Small intestine (tissue), 7 donors: ENCODE data around the gene APOA4. TPM values are rescaled to one million over a fixed set of nuclear protein-coding genes. Genes with fewer than 3 reads are reported as not detected.
A peak's percentile ranks its signal among the peaks of the same experiment; 100 is the strongest.

Experiments
- DNase-seq, 2 donors: peaks; one replicate each; pipeline versions ENCODE4 v3.0.0 to v3.0.0-alpha.2; 2013
- FAIRE-seq: peaks from 2 replicates; lab custom pipeline; 2012; peaks lifted over from hg19 to GRCh38; lab: Jason Lieb, UNC
- H3K27ac ChIP-seq, 3 donors: one replicate each; pipeline ENCODE4 v1.5.1; 2013; ENCODE audit warnings: low read length in 2 of 3, mild to moderate bottlenecking in 2 of 3, control low read depth in 1 of 3, inconsistent platforms in 1 of 3, low read depth in 1 of 3, moderate library complexity in 1 of 3
- H3K27me3 ChIP-seq, 3 donors: one replicate each; pipeline ENCODE4 v1.6.1; 2013; ENCODE audit warnings: low read length in 3 of 3, inconsistent platforms in 1 of 3; ENCODE audit not compliant: control insufficient read depth in 3 of 3, insufficient read depth in 3 of 3
- H3K36me3 ChIP-seq, 3 donors: one replicate each; pipeline ENCODE4 v1.6.1; 2013; ENCODE audit warnings: low read length in 3 of 3, inconsistent platforms in 1 of 3, low read depth in 1 of 3, mild to moderate bottlenecking in 1 of 3, moderate library complexity in 1 of 3; ENCODE audit not compliant: control insufficient read depth in 3 of 3, insufficient read depth in 2 of 3
- H3K4me1 ChIP-seq, 3 donors: one replicate each; pipeline ENCODE4 v1.6.1; 2013; ENCODE audit warnings: low read length in 2 of 3, inconsistent platforms in 1 of 3, low read depth in 1 of 3, mild to moderate bottlenecking in 1 of 3, moderate library complexity in 1 of 3; ENCODE audit not compliant: control insufficient read depth in 3 of 3, insufficient read depth in 2 of 3
- H3K4me3 ChIP-seq, 3 donors: one replicate each; pipeline ENCODE4 v1.5.1; 2013; ENCODE audit warnings: low read length in 3 of 3, control low read depth in 1 of 3, inconsistent platforms in 1 of 3, low read depth in 1 of 3, mild to moderate bottlenecking in 1 of 3, moderate library complexity in 1 of 3
- H3K9me3 ChIP-seq, 2 donors: one replicate each; pipeline ENCODE4 v1.6.1; 2013; ENCODE audit warnings: low read depth in 1 of 2, low read length in 1 of 2; ENCODE audit not compliant: control insufficient read depth in 2 of 2, insufficient read depth in 1 of 2
- WGBS, 3 donors: extraction: QIAGEN DNeasy Blood & Tissue Kit; methylation state at CpG; one replicate each; pipeline ENCODE4 v1.1.7; 2013; 5-methylcytosine and 5-hydroxymethylcytosine counted together
- polyA plus RNA-seq, 4 donors: library from polyadenylated mRNA; stranded (reverse) in 3 of 4; unstranded in 1 of 4; fragments of 200-250 nt in 3 of 4; fragments of 120-200 nt in 1 of 4; gene quantifications; one replicate each; pipeline versions ENCODE4 v1.2.1 to v1.2.3, GENCODE V29; 2013
- donor health status: healthy with polysubstance abuse.
- donor health status: control.
- donor health status: control.
- donor health status: Bipolar disorder and iron deficiency.
- donor health status: healthy.

APOA4 gene
- polyA plus RNA-seq, 4 donors = 338 to 9,049 (median 4,672) TPM

DNA sequence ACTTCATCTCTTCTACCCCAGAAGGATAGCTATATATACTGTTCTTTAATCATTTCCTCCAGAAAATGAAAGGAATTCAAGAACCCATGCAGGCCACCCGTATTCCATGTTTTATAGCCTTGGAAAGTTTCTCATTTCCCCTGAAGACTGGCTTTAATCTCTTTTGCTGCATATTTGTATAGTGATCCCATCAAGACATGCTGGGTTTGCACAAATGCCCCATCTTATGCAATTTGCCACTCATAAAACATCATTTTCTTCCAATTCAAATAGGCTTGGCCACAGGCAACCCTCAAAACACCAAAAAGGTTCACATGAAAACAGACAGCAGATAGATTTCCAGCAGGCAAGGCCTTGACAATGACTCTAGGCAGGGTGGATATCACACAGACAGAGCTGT, 42.6 kb upstream of the APOA4 start:
- 68 to 84% (median 80%) methylated on average over 1 of the region's 1 CpG for WGBS, 3 donors
- DNase-seq (no peak), FAIRE-seq (no peak)
- Histone ChIP-seq H3K4me3 (no peak overlapping the region), H3K36me3 (peaks cover 14 to 46% (median 21%) of the 10 kb centered on the region in 3 donors), H3K9me3 (peaks cover 0 to 5% of the 10 kb centered on the region in 2 donors), H3K4me1 (peaks cover 0 to 25% (median 0%) of the 10 kb centered on the region in 3 donors), H3K27ac (peak overlapping the region in 1 of 3 donors; percentile 60), H3K27me3 (no peaks in the 10 kb centered on the region)

DNA sequence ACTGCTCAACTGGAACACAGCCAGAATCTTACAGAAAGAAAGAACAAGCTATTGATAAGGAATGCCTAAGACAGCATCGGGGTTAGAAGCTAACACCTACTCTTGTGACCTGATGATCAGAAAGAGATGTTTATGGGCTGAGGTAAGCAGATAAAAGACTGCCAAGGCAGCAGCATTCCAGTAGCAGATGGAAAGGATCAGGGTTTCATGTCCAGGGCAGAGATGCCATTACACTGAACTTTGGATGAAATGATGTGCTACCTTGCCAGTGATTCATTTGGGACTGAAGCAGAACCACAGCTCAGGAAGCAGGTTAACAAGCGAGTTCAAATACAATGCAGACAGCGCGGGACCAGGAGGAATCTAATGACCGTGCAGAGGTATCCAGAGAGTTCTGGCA, 41.4 kb upstream of the APOA4 start:
- peak overlapping the region in 2 of 3 donors; percentile 47 to 60 for H3K27ac ChIP-seq
- 78 to 93% (median 88%) methylated on average over 5 of the region's 5 CpGs for WGBS, 3 donors
- FAIRE-seq (no peak), DNase-seq (peak; percentile 43 to 67)
- no peak overlapping the region for H3K4me3 ChIP-seq
- H3K36me3 ChIP-seq = peaks cover 9 to 43% (median 17%) of the 10 kb centered on the region in 3 donors
- peaks cover 0 to 25% (median 0%) of the 10 kb centered on the region in 3 donors for H3K4me1 ChIP-seq
- H3K9me3 ChIP-seq = peaks cover 0 to 5% of the 10 kb centered on the region in 2 donors
- no peaks in the 10 kb centered on the region for H3K27me3 ChIP-seq

DNA sequence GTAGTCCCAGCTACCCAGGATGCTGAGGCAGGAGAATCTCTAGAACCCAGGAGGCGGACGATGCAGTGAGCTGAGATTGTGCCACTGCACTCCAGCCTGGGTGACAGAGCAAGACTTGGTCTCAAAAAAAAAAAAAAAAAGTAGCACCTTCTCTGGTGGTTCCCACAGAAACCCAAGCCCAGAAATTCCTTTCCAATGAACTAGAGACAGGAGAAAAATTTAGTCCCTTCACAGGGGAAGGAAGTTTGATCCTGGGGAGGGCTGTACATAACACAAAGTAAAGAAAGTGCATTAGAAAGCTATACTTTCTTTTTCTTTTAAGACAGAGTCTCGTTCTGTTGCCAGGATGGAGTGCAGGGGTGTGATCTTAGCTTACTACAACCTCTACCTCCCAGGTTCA, 39.8 kb upstream of the APOA4 start:
- peaks cover 0 to 25% (median 0%) of the 10 kb centered on the region in 3 donors for H3K4me1 ChIP-seq
- no peak for FAIRE-seq
- H3K27me3 ChIP-seq = no peaks in the 10 kb centered on the region
- H3K9me3 ChIP-seq = peaks cover 0 to 4% of the 10 kb centered on the region in 2 donors
- DNase-seq = no peak
- 96% methylated on average over 3 of the region's 3 CpGs for WGBS, 3 donors
- H3K27ac ChIP-seq = no peak overlapping the region
- peaks cover 13 to 50% (median 20%) of the 10 kb centered on the region in 3 donors for H3K36me3 ChIP-seq
- no peak overlapping the region for H3K4me3 ChIP-seq

DNA sequence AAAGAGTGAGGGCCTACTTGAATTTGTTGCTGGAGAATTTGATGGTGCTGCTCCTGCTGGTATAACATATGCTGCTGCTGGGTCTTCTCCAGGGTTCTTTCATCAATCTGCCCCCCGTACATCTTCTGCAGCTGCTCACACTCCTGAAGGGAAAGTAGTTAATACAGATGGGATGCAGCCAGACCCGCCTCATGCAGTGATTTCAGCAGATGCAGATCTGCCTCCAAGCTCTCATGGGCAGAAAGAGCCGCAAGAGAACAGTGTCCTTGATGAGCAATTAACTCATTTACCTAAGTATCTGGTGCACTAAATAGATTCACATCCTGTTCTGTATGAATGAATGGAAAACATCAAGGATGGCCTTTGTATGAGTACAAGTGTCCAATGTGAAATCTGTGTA, 39.1 kb upstream of the APOA4 start:
- Histone ChIP-seq H3K9me3 (no peaks in the 10 kb centered on the region), H3K27ac (no peak overlapping the region), H3K4me3 (no peak overlapping the region), H3K27me3 (no peaks in the 10 kb centered on the region), H3K4me1 (peaks cover 0 to 20% (median 0%) of the 10 kb centered on the region in 3 donors), H3K36me3 (peaks cover 11 to 50% (median 19%) of the 10 kb centered on the region in 3 donors)
- FAIRE-seq = no peak
- 88 to 95% (median 89%) methylated on average over 3 of the region's 3 CpGs for WGBS, 3 donors
- no peak for DNase-seq

- no peak overlapping the region for H3K27ac ChIP-seq
- H3K27me3 ChIP-seq = no peaks in the 10 kb centered on the region
- no peaks in the 10 kb centered on the region for H3K9me3 ChIP-seq
- H3K36me3 ChIP-seq = peaks cover 11 to 52% (median 19%) of the 10 kb centered on the region in 3 donors
- no peak for FAIRE-seq
- H3K4me3 ChIP-seq = no peak overlapping the region
- 76 to 94% (median 81%) methylated on average over 1 of the region's 1 CpG for WGBS, 3 donors
- H3K4me1 ChIP-seq = peaks cover 0 to 18% (median 0%) of the 10 kb centered on the region in 3 donors
- DNase-seq = no peak
Measured at GRCh38 chr11:116861539-116861938, 38.4 kb upstream of the APOA4 start.

- FAIRE-seq (no peak), DNase-seq (no peak)
- peaks cover 11 to 55% (median 19%) of the 10 kb centered on the region in 3 donors for H3K36me3 ChIP-seq
- no peaks in the 10 kb centered on the region for H3K27me3 ChIP-seq
- H3K4me1 ChIP-seq = peaks cover 0 to 9% (median 0%) of the 10 kb centered on the region in 3 donors
- 92 to 94% (median 93%) methylated on average over 6 of the region's 6 CpGs for WGBS, 3 donors
- no peaks in the 10 kb centered on the region for H3K9me3 ChIP-seq
- H3K27ac ChIP-seq = no peak overlapping the region
- no peak overlapping the region for H3K4me3 ChIP-seq
Measured at GRCh38 chr11:116860303-116860702, 37.2 kb upstream of the APOA4 start.

DNA sequence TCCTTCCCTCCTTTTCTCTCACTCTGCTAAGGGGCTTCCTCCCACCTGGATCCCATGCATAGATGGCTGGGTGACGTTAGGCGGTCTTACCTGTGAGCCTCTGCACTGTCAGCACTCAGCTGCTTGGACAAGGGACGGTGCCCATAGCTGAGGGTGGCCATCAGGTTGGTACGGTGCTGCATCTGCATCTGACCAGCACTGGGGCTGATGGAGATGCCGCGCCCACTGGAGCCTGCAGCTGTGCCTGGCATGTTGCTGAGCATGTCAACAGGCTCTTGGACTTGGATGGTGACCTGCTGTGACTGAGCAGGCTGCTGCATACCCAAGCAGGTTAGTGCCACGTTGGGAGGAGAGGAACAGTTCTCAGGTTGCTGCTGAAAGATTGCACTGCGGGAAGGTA, 36.1 kb upstream of the APOA4 start:
- Histone ChIP-seq H3K27me3 (no peaks in the 10 kb centered on the region), H3K4me1 (peaks cover 3 to 4% (median 3%) of the 10 kb centered on the region in 3 donors), H3K36me3 (peaks cover 11 to 63% (median 16%) of the 10 kb centered on the region in 3 donors), H3K9me3 (no peaks in the 10 kb centered on the region), H3K27ac (no peak overlapping the region), H3K4me3 (no peak overlapping the region)
- no peak for DNase-seq
- 95% methylated on average over 8 of the region's 8 CpGs for WGBS, 3 donors
- no peak for FAIRE-seq

DNA sequence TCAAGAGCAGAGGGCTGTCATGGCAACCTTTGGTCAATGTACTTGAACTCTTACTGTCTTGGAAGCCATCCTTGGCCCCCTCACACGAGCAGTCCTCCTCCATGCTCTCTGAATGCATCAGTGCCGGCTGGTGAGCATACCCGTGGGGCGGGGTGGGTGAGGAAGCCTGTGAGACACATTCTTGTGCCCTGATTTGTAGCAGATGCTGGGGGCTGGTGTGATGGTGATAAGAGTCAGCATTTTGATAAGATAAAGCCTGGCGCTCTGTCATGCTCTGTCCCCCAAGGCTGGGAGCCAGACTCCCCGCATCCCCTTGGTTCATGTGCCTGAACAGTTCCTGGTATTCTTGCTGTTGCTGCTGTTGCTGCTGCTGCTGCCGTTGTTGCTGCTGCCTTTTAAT, 34.8 kb upstream of the APOA4 start:
- H3K4me3 ChIP-seq = no peak overlapping the region
- FAIRE-seq (no peak), DNase-seq (no peak)
- H3K36me3 ChIP-seq = peaks cover 11 to 60% (median 16%) of the 10 kb centered on the region in 3 donors
- WGBS, 3 donors = 88 to 90% (median 88%) methylated on average over 7 of the region's 7 CpGs
- no peaks in the 10 kb centered on the region for H3K9me3 ChIP-seq
- H3K4me1 ChIP-seq = peaks cover 8 to 14% (median 10%) of the 10 kb centered on the region in 3 donors
- no peaks in the 10 kb centered on the region for H3K27me3 ChIP-seq
- no peak overlapping the region for H3K27ac ChIP-seq

- H3K36me3 ChIP-seq = peaks cover 11 to 55% (median 16%) of the 10 kb centered on the region in 3 donors
Measured at GRCh38 chr11:116857316-116857715, 34.2 kb upstream of the APOA4 start.

More at GRCh38 chr11:116857316-116857715, 34.2 kb upstream of the APOA4 start:
- Histone ChIP-seq H3K4me1 (peaks cover 8 to 21% (median 16%) of the 10 kb centered on the region in 3 donors), H3K4me3 (no peak overlapping the region), H3K27ac (no peak overlapping the region), H3K27me3 (no peaks in the 10 kb centered on the region), H3K9me3 (no peaks in the 10 kb centered on the region)
- DNase-seq = no peak
- FAIRE-seq = no peak
- 86 to 98% (median 93%) methylated on average over 2 of the region's 2 CpGs for WGBS, 3 donors
